ENCODE measurements around the gene PAF1. TPM values are rescaled to one million over a fixed set of nuclear protein-coding genes. Genes with fewer than 3 reads are reported as not detected.

The PAF1 gene
- polyA plus RNA-seq, 1 donor (not counting 4 experiments of a cell fraction or from before 2014, with no cell fraction given), result 39.4 TPM

GRCh38 chr19:39434123-39435076 lies 43.5 kb upstream of the PAF1 start:
- Histone ChIP-seq H3K4me1 (ENCODE audit: control insufficient read depth, extremely low read depth, insufficient read depth, low read length) (peaks cover 27% of the 10 kb centered on the region), H3K27me3 (ENCODE audit: control insufficient read depth, extremely low read depth, insufficient read depth, low read length) (no peaks in the 10 kb centered on the region), H2AFZ (ENCODE audit: control insufficient read depth, low read length) (no peak overlapping the region), H3K9me3 (ENCODE audit: control insufficient read depth, low read depth, low read length) (no peaks in the 10 kb centered on the region), H3K4me3 (ENCODE audit: control insufficient read depth in 2 of 3, extremely low read depth in 1 of 3, insufficient read depth in 2 of 3, low read depth in 1 of 3, low read length in 3 of 3) (peak overlapping the region; percentile 92 to 99 (median 99)), H4K20me1 (ENCODE audit: control insufficient read depth, extremely low read depth, insufficient read depth, low read length) (peaks cover 15% of the 10 kb centered on the region), H3K36me3 (ENCODE audit: control insufficient read depth in 2 of 2, extremely low read depth in 1 of 2, insufficient read depth in 2 of 2, low read length in 2 of 2) (peaks cover 15 to 29% of the 10 kb centered on the region in 2 experiments), H3K9me1 (ENCODE audit: control insufficient read depth, extremely low read depth, insufficient read depth, low read length) (peaks cover 9% of the 10 kb centered on the region), H3K9ac (ENCODE audit: control insufficient read depth, extremely low read depth, insufficient read depth, low read length) (peak overlapping the region; percentile 99), H3K4me2 (ENCODE audit: control insufficient read depth, extremely low read depth, insufficient read depth, low read depth, low read length) (peak overlapping the region; percentile 99), H3K79me2 (ENCODE audit: control insufficient read depth, insufficient read depth, low read length) (peaks cover 28% of the 10 kb centered on the region), H3K27ac (ENCODE audit: control insufficient read depth, insufficient read depth, low read length) (peak overlapping the region; percentile 91)
- DNase-seq (ENCODE audit: low read depth, low spot score), result no peak
- dilution Hi-C loops (cut with MboI; ENCODE audit: extremely low pct_ligation_motif_present, low sequenced_read_pairs), result no loop called here
- TF ChIP-seq EZH2 (IDR thresholded peaks at IDR 0.05; ENCODE audit: low read length), result no peak
- no peak for TF ChIP-seq CTCF (optimal IDR thresholded peaks at IDR 0.05 in 1 of 3, IDR thresholded peaks at IDR 0.05 in 1 of 3, conservative IDR thresholded peaks at IDR 0.05 in 1 of 3; ENCODE audit: extremely low read depth in 1 of 3, insufficient read depth in 2 of 3, low read length in 3 of 3)
- FAIRE-seq, result no peak

GRCh38 chr19:39433480-39434079 lies 42.7 kb upstream of the PAF1 start:
- TF ChIP-seq CTCF (optimal IDR thresholded peaks at IDR 0.05 in 1 of 3, IDR thresholded peaks at IDR 0.05 in 1 of 3, conservative IDR thresholded peaks at IDR 0.05 in 1 of 3; ENCODE audit: extremely low read depth in 1 of 3, insufficient read depth in 2 of 3, low read length in 3 of 3) (no peak), EZH2 (IDR thresholded peaks at IDR 0.05; ENCODE audit: low read length) (no peak)
- FAIRE-seq, result no peak
- peak overlapping the region; percentile 99 for H3K4me2 ChIP-seq (ENCODE audit: control insufficient read depth, extremely low read depth, insufficient read depth, low read depth, low read length)
- H3K79me2 ChIP-seq (ENCODE audit: control insufficient read depth, insufficient read depth, low read length), result peaks cover 28% of the 10 kb centered on the region
- peak overlapping the region; percentile 99 for H3K9ac ChIP-seq (ENCODE audit: control insufficient read depth, extremely low read depth, insufficient read depth, low read length)
- H3K27me3 ChIP-seq (ENCODE audit: control insufficient read depth, extremely low read depth, insufficient read depth, low read length), result no peaks in the 10 kb centered on the region
- H3K36me3 ChIP-seq (ENCODE audit: control insufficient read depth in 2 of 2, extremely low read depth in 1 of 2, insufficient read depth in 2 of 2, low read length in 2 of 2), result peaks cover 15 to 29% of the 10 kb centered on the region in 2 experiments
- no peak for DNase-seq (ENCODE audit: low read depth, low spot score)
- H3K4me1 ChIP-seq (ENCODE audit: control insufficient read depth, extremely low read depth, insufficient read depth, low read length), result peaks cover 23% of the 10 kb centered on the region
- dilution Hi-C loops (cut with MboI; ENCODE audit: extremely low pct_ligation_motif_present, low sequenced_read_pairs), result no loop called here
- no peaks in the 10 kb centered on the region for H3K9me3 ChIP-seq (ENCODE audit: control insufficient read depth, low read depth, low read length)
- H3K9me1 ChIP-seq (ENCODE audit: control insufficient read depth, extremely low read depth, insufficient read depth, low read length), result peaks cover 9% of the 10 kb centered on the region
- peak overlapping the region; percentile 91 for H3K27ac ChIP-seq (ENCODE audit: control insufficient read depth, insufficient read depth, low read length)
- H3K4me3 ChIP-seq (ENCODE audit: control insufficient read depth in 2 of 3, extremely low read depth in 1 of 3, insufficient read depth in 2 of 3, low read depth in 1 of 3, low read length in 3 of 3), result peak overlapping the region in 1 of 3 experiments; percentile 99
- H2AFZ ChIP-seq (ENCODE audit: control insufficient read depth, low read length), result no peak overlapping the region
- peaks cover 15% of the 10 kb centered on the region for H4K20me1 ChIP-seq (ENCODE audit: control insufficient read depth, extremely low read depth, insufficient read depth, low read length)

Data from keratinocyte (primary cell).